ENCODE results near the gene RNF11. TPM values are rescaled to one million over a fixed set of nuclear protein-coding genes. Genes with fewer than 3 reads are reported as not detected.

RNF11 gene
- total RNA-seq, 4 donors from 2014 or later, result 36.9 to 110 (median 75.6) TPM

DNA sequence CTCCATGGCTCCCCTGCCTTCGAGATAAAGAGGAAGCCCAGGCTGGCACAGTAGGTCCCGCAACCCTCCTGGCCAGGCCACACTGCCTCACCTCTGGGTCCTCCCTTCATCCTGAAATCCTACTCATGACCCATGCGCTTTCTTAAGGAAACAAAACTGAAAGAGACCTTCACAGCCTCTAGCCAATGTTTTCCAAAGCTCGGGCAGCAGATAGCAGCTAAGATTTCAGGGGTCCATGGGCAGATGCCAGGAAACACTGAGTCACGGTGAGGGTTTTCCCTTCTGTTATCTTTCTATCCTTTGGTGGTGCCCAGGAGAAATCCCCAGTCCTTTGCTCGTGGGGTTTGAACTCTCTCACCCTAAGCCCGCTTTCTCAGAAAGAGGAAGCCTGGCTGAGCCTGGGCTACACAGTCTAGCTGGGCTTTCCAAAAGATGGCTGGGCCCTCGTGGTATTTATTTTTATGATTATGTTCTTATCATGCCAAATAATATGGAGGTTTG, 67.7 kb downstream of the RNF11 start:
- Histone ChIP-seq H3K36me3 (no peaks in the 10 kb centered on the region), H3K4me1 (no peaks in the 10 kb centered on the region), H3K4me3 (no peak overlapping the region), H3K27ac (no peak overlapping the region), H3K9me3 (no peaks in the 10 kb centered on the region), H3K27me3 (no peaks in the 10 kb centered on the region)
- intact Hi-C loops (cut with DNase I; ENCODE audit: low total_unique reads), result no loop called here
- TF ChIP-seq, protein P1, sequence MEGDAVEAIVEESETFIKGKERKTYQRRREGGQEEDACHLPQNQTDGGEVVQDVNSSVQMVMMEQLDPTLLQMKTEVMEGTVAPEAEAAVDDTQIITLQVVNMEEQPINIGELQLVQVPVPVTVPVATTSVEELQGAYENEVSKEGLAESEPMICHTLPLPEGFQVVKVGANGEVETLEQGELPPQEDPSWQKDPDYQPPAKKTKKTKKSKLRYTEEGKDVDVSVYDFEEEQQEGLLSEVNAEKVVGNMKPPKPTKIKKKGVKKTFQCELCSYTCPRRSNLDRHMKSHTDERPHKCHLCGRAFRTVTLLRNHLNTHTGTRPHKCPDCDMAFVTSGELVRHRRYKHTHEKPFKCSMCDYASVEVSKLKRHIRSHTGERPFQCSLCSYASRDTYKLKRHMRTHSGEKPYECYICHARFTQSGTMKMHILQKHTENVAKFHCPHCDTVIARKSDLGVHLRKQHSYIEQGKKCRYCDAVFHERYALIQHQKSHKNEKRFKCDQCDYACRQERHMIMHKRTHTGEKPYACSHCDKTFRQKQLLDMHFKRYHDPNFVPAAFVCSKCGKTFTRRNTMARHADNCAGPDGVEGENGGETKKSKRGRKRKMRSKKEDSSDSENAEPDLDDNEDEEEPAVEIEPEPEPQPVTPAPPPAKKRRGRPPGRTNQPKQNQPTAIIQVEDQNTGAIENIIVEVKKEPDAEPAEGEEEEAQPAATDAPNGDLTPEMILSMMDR (IDR thresholded peaks at IDR 0.05), result no peak
- no peak for TF ChIP-seq POLR2A (IDR thresholded peaks at IDR 0.05)
- no peak for DNase-seq

DNA sequence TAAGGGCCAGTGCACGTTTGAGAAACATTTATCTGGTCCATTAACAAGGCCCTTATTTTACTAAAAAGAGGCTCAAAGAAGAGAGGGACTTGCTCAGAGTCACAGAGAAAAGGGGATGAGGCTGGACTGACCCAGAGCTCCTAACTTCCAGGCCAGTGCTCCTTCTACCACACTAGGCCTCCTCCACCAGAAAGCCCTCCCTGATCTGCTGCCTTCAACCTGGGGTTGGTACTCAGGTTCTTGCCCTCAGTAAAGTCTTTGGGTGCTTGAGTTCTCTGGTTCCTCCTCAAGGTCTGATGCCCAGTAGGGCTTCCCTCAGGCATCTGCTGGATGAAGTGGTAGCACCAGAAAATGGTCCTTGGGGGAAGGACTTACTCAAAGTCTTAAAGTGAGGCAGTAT, 68.3 kb downstream of the RNF11 start:
- no peak for TF ChIP-seq POLR2A (IDR thresholded peaks at IDR 0.05)
- TF ChIP-seq, protein P1 (IDR thresholded peaks at IDR 0.05), result no peak
- no peaks in the 10 kb centered on the region for H3K27me3 ChIP-seq
- H3K27ac ChIP-seq, result no peak overlapping the region
- H3K4me3 ChIP-seq, result no peak overlapping the region
- H3K4me1 ChIP-seq, result no peaks in the 10 kb centered on the region
- intact Hi-C loops (cut with DNase I; ENCODE audit: low total_unique reads), result no loop called here
- no peaks in the 10 kb centered on the region for H3K36me3 ChIP-seq
- H3K9me3 ChIP-seq, result no peaks in the 10 kb centered on the region
- no peak for DNase-seq

DNA sequence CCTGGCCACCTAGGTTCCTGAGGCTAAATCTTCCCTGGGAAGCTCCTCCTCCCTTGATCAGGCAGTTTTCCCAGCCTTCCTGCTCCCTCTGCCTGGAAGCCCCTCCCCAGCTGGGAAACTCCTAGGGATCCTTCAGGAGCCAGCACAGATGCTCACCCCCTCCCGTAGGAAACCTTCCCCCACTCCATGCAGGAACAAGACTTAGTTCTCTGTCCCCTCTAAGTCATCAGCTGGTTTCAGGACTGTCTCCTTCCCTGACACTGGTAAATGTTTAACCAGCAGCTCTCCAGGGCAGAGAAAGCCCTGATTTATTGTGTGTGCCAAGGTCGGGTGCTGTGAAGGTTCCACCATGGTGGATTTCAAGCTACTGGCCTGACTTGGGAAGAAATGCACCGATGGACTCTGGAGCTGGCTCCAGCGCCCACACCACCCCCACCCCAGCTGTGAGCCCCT, 69.3 kb downstream of the RNF11 start:
- Histone ChIP-seq H3K4me1 (no peaks in the 10 kb centered on the region), H3K27ac (no peak overlapping the region), H3K4me3 (no peak overlapping the region), H3K9me3 (no peaks in the 10 kb centered on the region), H3K36me3 (no peaks in the 10 kb centered on the region), H3K27me3 (no peaks in the 10 kb centered on the region)
- intact Hi-C loops (cut with DNase I; ENCODE audit: low total_unique reads), result no loop called here
- TF ChIP-seq, protein P1 (IDR thresholded peaks at IDR 0.05), result no peak
- TF ChIP-seq POLR2A (IDR thresholded peaks at IDR 0.05), result no peak
- DNase-seq, result no peak

DNA sequence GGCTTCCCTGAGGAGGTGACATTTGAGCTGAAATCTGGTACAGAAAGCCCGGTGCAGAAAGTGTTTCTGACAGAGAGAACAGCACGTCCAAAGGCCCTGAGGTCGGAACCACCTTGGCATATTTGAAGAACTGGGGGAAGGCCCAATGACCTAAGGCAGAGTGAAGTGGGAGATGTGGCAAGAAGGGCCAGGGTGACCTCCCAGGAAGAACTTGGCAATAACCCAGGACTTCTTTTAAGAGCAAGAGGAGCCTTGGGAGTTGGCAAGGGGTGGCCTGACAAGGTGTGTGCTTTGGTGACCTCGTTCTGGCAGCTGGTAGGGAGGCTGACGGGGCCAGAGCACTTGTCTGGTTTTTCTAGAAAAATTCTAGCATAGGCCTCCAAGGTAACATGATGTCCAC, 70.9 kb downstream of the RNF11 start:
- H3K4me3 ChIP-seq, result no peak overlapping the region
- H3K27me3 ChIP-seq, result no peaks in the 10 kb centered on the region
- H3K36me3 ChIP-seq, result no peaks in the 10 kb centered on the region
- H3K27ac ChIP-seq, result no peak overlapping the region
- intact Hi-C loops (cut with DNase I; ENCODE audit: low total_unique reads), result no loop called here
- no peak for DNase-seq
- H3K4me1 ChIP-seq, result no peaks in the 10 kb centered on the region
- TF ChIP-seq, protein P1 (IDR thresholded peaks at IDR 0.05), result no peak
- TF ChIP-seq POLR2A (IDR thresholded peaks at IDR 0.05), result no peak
- no peaks in the 10 kb centered on the region for H3K9me3 ChIP-seq

DNA sequence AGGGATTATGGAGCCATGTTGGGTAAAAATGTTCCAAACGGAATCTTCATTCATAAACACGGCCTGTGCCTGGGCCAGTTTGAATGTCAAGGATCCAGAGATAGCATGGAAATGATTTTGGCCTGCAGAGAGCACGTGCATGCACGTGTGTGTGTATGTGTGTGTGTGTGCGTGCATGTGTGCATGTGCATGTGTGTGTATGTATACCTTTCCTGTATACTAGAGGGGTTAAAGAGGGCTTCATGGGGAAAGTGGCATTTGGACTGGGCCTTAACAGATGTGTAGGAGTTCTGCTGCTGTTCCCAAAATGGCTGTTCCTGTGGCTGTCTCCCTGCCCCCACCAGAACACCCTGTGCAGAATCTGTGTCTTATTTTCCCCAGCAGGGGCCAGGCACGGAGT, 72.6 kb downstream of the RNF11 start:
- Histone ChIP-seq H3K9me3 (no peaks in the 10 kb centered on the region), H3K4me3 (no peak overlapping the region), H3K27me3 (no peaks in the 10 kb centered on the region), H3K4me1 (no peaks in the 10 kb centered on the region), H3K27ac (no peak overlapping the region), H3K36me3 (no peaks in the 10 kb centered on the region)
- intact Hi-C loops (cut with DNase I; ENCODE audit: low total_unique reads), result no loop called here
- no peak for TF ChIP-seq POLR2A (IDR thresholded peaks at IDR 0.05)
- TF ChIP-seq, protein P1 (IDR thresholded peaks at IDR 0.05), result no peak
- no peak for DNase-seq

All from uterus (tissue), 4 donors.